ENCODE data around the gene SH3RF2.
"Not testable (repeated sequence)": the region's sequence is repeated elsewhere in the genome, so short reads cannot be mapped to it uniquely, and the experiment has no call there.

The SH3RF2 gene

GRCh38 chr5:146005723-146006122 is 69.3 kb downstream of the SH3RF2 start:
- DNase-seq (ENCODE audit: low spot score), result no peak

- DNase-seq (ENCODE audit: low spot score), result no peak
Measured at GRCh38 chr5:146006470-146007190, 70.3 kb downstream of the SH3RF2 start.

- DNase-seq (ENCODE audit: low spot score), result no peak
Measured at GRCh38 chr5:146007270-146007669, 70.9 kb downstream of the SH3RF2 start.

- DNase-seq (ENCODE audit: low spot score), result no peak
Measured at GRCh38 chr5:146007989-146008388, 71.6 kb downstream of the SH3RF2 start.

GRCh38 chr5:146009020-146009419 is 72.6 kb downstream of the SH3RF2 start:
- no peak for DNase-seq (ENCODE audit: low spot score)

GRCh38 chr5:146010447-146010846 is 74.1 kb downstream of the SH3RF2 start:
- not testable (repeated sequence) for DNase-seq (ENCODE audit: low spot score)

- no peak for DNase-seq (ENCODE audit: low spot score)
Measured at GRCh38 chr5:146013761-146014160, 77.4 kb downstream of the SH3RF2 start.

- DNase-seq (ENCODE audit: low spot score), result no peak
Measured at GRCh38 chr5:146015001-146015400, 78.6 kb downstream of the SH3RF2 start.

GRCh38 chr5:146016764-146017484 is 80.5 kb downstream of the SH3RF2 start:
- DNase-seq (ENCODE audit: low spot score), result no peak

- no peak for DNase-seq (ENCODE audit: low spot score)
Measured at GRCh38 chr5:146018514-146019375, 82.4 kb downstream of the SH3RF2 start.

GRCh38 chr5:146020100-146020499 is 83.7 kb downstream of the SH3RF2 start:
- DNase-seq (ENCODE audit: low spot score), result no peak

GRCh38 chr5:146024034-146024433 is 87.7 kb downstream of the SH3RF2 start:
- DNase-seq (ENCODE audit: low spot score), result no peak

GRCh38 chr5:146025114-146025680 is 88.8 kb downstream of the SH3RF2 start:
- no peak for DNase-seq (ENCODE audit: low spot score)

GRCh38 chr5:146025681-146026080 is 89.3 kb downstream of the SH3RF2 start:
- no peak for DNase-seq (ENCODE audit: low spot score)

- DNase-seq (ENCODE audit: low spot score), result no peak
Measured at GRCh38 chr5:146026307-146027010, 90.1 kb downstream of the SH3RF2 start.

GRCh38 chr5:146027751-146028150 is 91.4 kb downstream of the SH3RF2 start:
- no peak for DNase-seq (ENCODE audit: low spot score)

GRCh38 chr5:146032911-146033310 is 96.5 kb downstream of the SH3RF2 start:
- no peak for DNase-seq (ENCODE audit: low spot score)

- no peak for DNase-seq (ENCODE audit: low spot score)
Measured at GRCh38 chr5:146034127-146034526, 97.7 kb downstream of the SH3RF2 start.

GRCh38 chr5:146034605-146035004 is 98.2 kb downstream of the SH3RF2 start:
- DNase-seq (ENCODE audit: low spot score), result no peak

GRCh38 chr5:146039420-146039819 is 103.0 kb downstream of the SH3RF2 start:
- DNase-seq (ENCODE audit: low spot score), result no peak

- no peak for DNase-seq (ENCODE audit: low spot score)
Measured at GRCh38 chr5:146040527-146040926, 104.1 kb downstream of the SH3RF2 start.
